Left ventricle myocardium superior (tissue), 1 donor: Measurements from ENCODE around the gene BCAS1. TPM values are rescaled to one million over a fixed set of nuclear protein-coding genes. Genes with fewer than 3 reads are reported as not detected.

Source experiments
- ATAC-seq: fragments of 200-7000 bp; cut with Tn5 transposase; one replicate; pipeline ENCODE4 v1.9.1; 2020; ENCODE audit warnings: mild to moderate bottlenecking, moderate library complexity
- DNase-seq: peaks from one replicate; pipeline ENCODE4 v3.0.0-alpha.2; 2020
- intact Hi-C: fragments of 100-400 bp; cut with micrococcal nuclease; formaldehyde crosslinking; loops from one replicate; pipeline ENCODE4 v1.11.0; 2022
- total RNA-seq: library from RNA; stranded (reverse); fragmentation: NEBNext Ultra II Directional; extraction: Animal tissue kit (Norgen Biotek cat#: 25700); gene quantifications from one replicate; pipeline ENCODE4 v1.2.1, GENCODE V29; 2021
- donor health status: DM: no; HTN: yes; CAD: no; lungs with severe emphysema.

Gene BCAS1
- total RNA-seq, 1 donor from 2014 or later = not detected

GRCh38 chr20:54061101-54061881, 9.1 kb downstream of the BCAS1 start:
- DNase-seq (no peak), ATAC-seq (no peak)
- intact Hi-C loops = no loop called here

GRCh38 chr20:54059691-54060364, 10.6 kb downstream of the BCAS1 start:
- DNase-seq (no peak), ATAC-seq (no peak)
- intact Hi-C loops = no loop called here

- no peak for ATAC-seq
- DNase-seq = no peak
- intact Hi-C loops = no loop called here
These were observed 11.8 kb downstream of the BCAS1 start for GRCh38 chr20:54058420-54059139.

- intact Hi-C loops = no loop called here
- DNase-seq = no peak
- no peak for ATAC-seq
These were observed 13.4 kb downstream of the BCAS1 start for GRCh38 chr20:54056762-54057639.

GRCh38 chr20:54054516-54054915, 15.9 kb downstream of the BCAS1 start:
- ATAC-seq (no peak), DNase-seq (no peak)
- intact Hi-C loops = no loop called here

- no peak for ATAC-seq
- intact Hi-C loops = no loop called here
These were observed 19.3 kb downstream of the BCAS1 start for GRCh38 chr20:54051068-54051467.

GRCh38 chr20:54048891-54049545, 21.4 kb downstream of the BCAS1 start:
- ATAC-seq = no peak

More at GRCh38 chr20:54051068-54051467, 19.3 kb downstream of the BCAS1 start:
- DNase-seq = no peak

GRCh38 chr20:54048481-54048880, 21.9 kb downstream of the BCAS1 start:
- no peak for ATAC-seq
- no peak for DNase-seq
- intact Hi-C loops = no loop called here

More at GRCh38 chr20:54048891-54049545, 21.4 kb downstream of the BCAS1 start:
- intact Hi-C loops = no loop called here
- no peak for DNase-seq

GRCh38 chr20:54047720-54048119, 22.7 kb downstream of the BCAS1 start:
- intact Hi-C loops = no loop called here
- no peak for ATAC-seq
- DNase-seq = no peak

- intact Hi-C loops = no loop called here
- ATAC-seq = no peak
These were observed 23.3 kb downstream of the BCAS1 start for GRCh38 chr20:54047048-54047447.

GRCh38 chr20:54044156-54044555, 26.2 kb downstream of the BCAS1 start:
- intact Hi-C loops = no loop called here
- ATAC-seq (peak; percentile 51), DNase-seq (no peak)

More at GRCh38 chr20:54047048-54047447, 23.3 kb downstream of the BCAS1 start:
- no peak for DNase-seq

GRCh38 chr20:54043076-54043967, 27.1 kb downstream of the BCAS1 start:
- intact Hi-C loops = no loop called here
- DNase-seq (no peak), ATAC-seq (no peak)

GRCh38 chr20:54042021-54042420, 28.4 kb downstream of the BCAS1 start:
- ATAC-seq (no peak), DNase-seq (no peak)
- intact Hi-C loops = no loop called here

GRCh38 chr20:54041336-54041735, 29.1 kb downstream of the BCAS1 start:
- intact Hi-C loops = no loop called here
- no peak for DNase-seq
- no peak for ATAC-seq

GRCh38 chr20:54040531-54040930, 29.9 kb downstream of the BCAS1 start:
- ATAC-seq (no peak), DNase-seq (no peak)
- intact Hi-C loops = no loop called here

- intact Hi-C loops = no loop called here
- no peak for ATAC-seq
- no peak for DNase-seq
These were observed 31.4 kb downstream of the BCAS1 start for GRCh38 chr20:54038961-54039360.

GRCh38 chr20:54037525-54037924, 32.9 kb downstream of the BCAS1 start:
- intact Hi-C loops = no loop called here
- DNase-seq = no peak
- ATAC-seq = no peak

GRCh38 chr20:54029643-54030042, 40.8 kb downstream of the BCAS1 start:
- intact Hi-C loops = no loop called here
- ATAC-seq (no peak), DNase-seq (no peak)
